Duodenal mucosa (tissue), 2 donors: Measurements from ENCODE around the gene CEP350.

Experiments
- H3K27ac ChIP-seq: one replicate; pipeline ENCODE4 v1.7.0; 2013; ENCODE audit warnings: low read depth, low read length
- H3K27me3 ChIP-seq, 2 donors: one replicate each; pipeline ENCODE4 v1.7.0; 2013; ENCODE audit warnings: low read length in 2 of 2, control low read depth in 1 of 2; ENCODE audit not compliant: insufficient read depth in 2 of 2, control insufficient read depth in 1 of 2
- H3K36me3 ChIP-seq, 2 donors: one replicate each; pipeline ENCODE4 v1.7.0; 2013; ENCODE audit warnings: low read length in 2 of 2, control low read depth in 1 of 2; ENCODE audit not compliant: insufficient read depth in 2 of 2, control insufficient read depth in 1 of 2
- H3K4me1 ChIP-seq, 2 donors: one replicate each; pipeline ENCODE4 v1.7.0; 2013; ENCODE audit warnings: low read length in 2 of 2, control low read depth in 1 of 2; ENCODE audit not compliant: insufficient read depth in 2 of 2, control insufficient read depth in 1 of 2
- H3K4me3 ChIP-seq, 2 donors: one replicate each; pipeline ENCODE4 v1.7.0; 2013; ENCODE audit warnings: low read length in 2 of 2, low read depth in 1 of 2
- H3K9ac ChIP-seq, 2 donors: one replicate each; pipeline ENCODE4 v1.7.0; 2013; ENCODE audit warnings: low read length in 2 of 2, low read depth in 1 of 2
- H3K9me3 ChIP-seq, 2 donors: one replicate each; pipeline ENCODE4 v1.7.0; 2013; ENCODE audit warnings: low read length in 2 of 2, control low read depth in 1 of 2; ENCODE audit not compliant: control insufficient read depth in 1 of 2

Gene CEP350

GRCh38 chr1:180026556-180026955 is 71.9 kb downstream of the CEP350 start:
- peaks cover 18 to 54% of the 10 kb centered on the region in 2 donors for H3K36me3 ChIP-seq
- no peak overlapping the region for H3K27ac ChIP-seq
- H3K27me3 ChIP-seq = no peaks in the 10 kb centered on the region

GRCh38 chr1:180027949-180028445 is 73.4 kb downstream of the CEP350 start:
- H3K36me3 ChIP-seq = peaks cover 12 to 49% of the 10 kb centered on the region in 2 donors
- no peak overlapping the region for H3K4me3 ChIP-seq
- no peak overlapping the region for H3K9ac ChIP-seq
- H3K4me1 ChIP-seq = no peaks in the 10 kb centered on the region
- no peaks in the 10 kb centered on the region for H3K9me3 ChIP-seq
- H3K27me3 ChIP-seq = no peaks in the 10 kb centered on the region
- H3K27ac ChIP-seq = no peak overlapping the region

More at GRCh38 chr1:180026556-180026955, 71.9 kb downstream of the CEP350 start:
- H3K4me3 ChIP-seq = no peak overlapping the region
- H3K4me1 ChIP-seq = no peaks in the 10 kb centered on the region
- no peak overlapping the region for H3K9ac ChIP-seq
- H3K9me3 ChIP-seq = no peaks in the 10 kb centered on the region

GRCh38 chr1:180028864-180029263 is 74.3 kb downstream of the CEP350 start:
- H3K27ac ChIP-seq = no peak overlapping the region
- H3K9ac ChIP-seq = no peak overlapping the region
- H3K4me1 ChIP-seq = no peaks in the 10 kb centered on the region
- H3K4me3 ChIP-seq = no peak overlapping the region
- H3K36me3 ChIP-seq = peaks cover 12 to 52% of the 10 kb centered on the region in 2 donors
- no peaks in the 10 kb centered on the region for H3K9me3 ChIP-seq
- H3K27me3 ChIP-seq = no peaks in the 10 kb centered on the region

GRCh38 chr1:180029524-180030135 is 75.0 kb downstream of the CEP350 start:
- Histone ChIP-seq H3K36me3 (peaks cover 17 to 54% of the 10 kb centered on the region in 2 donors), H3K9ac (no peak overlapping the region), H3K9me3 (no peaks in the 10 kb centered on the region), H3K4me3 (no peak overlapping the region), H3K27me3 (no peaks in the 10 kb centered on the region), H3K27ac (no peak overlapping the region), H3K4me1 (no peaks in the 10 kb centered on the region)

- H3K9me3 ChIP-seq = no peaks in the 10 kb centered on the region
- no peak overlapping the region for H3K27ac ChIP-seq
- no peaks in the 10 kb centered on the region for H3K4me1 ChIP-seq
- H3K27me3 ChIP-seq = no peaks in the 10 kb centered on the region
- peaks cover 13 to 57% of the 10 kb centered on the region in 2 donors for H3K36me3 ChIP-seq
- H3K9ac ChIP-seq = no peak overlapping the region
- H3K4me3 ChIP-seq = no peak overlapping the region
Observed at GRCh38 chr1:180031664-180032063, 77.1 kb downstream of the CEP350 start.

- H3K27ac ChIP-seq = no peak overlapping the region
- no peaks in the 10 kb centered on the region for H3K4me1 ChIP-seq
- no peaks in the 10 kb centered on the region for H3K27me3 ChIP-seq
- H3K9ac ChIP-seq = no peak overlapping the region
- no peak overlapping the region for H3K4me3 ChIP-seq
- no peaks in the 10 kb centered on the region for H3K9me3 ChIP-seq
- H3K36me3 ChIP-seq = peaks cover 10 to 51% of the 10 kb centered on the region in 2 donors
Observed at GRCh38 chr1:180033390-180033789, 78.8 kb downstream of the CEP350 start.

- no peaks in the 10 kb centered on the region for H3K4me1 ChIP-seq
- no peak overlapping the region for H3K27ac ChIP-seq
- peaks cover 22 to 62% of the 10 kb centered on the region in 2 donors for H3K36me3 ChIP-seq
- H3K9ac ChIP-seq = no peak overlapping the region
- no peaks in the 10 kb centered on the region for H3K9me3 ChIP-seq
- H3K27me3 ChIP-seq = no peaks in the 10 kb centered on the region
- no peak overlapping the region for H3K4me3 ChIP-seq
Observed at GRCh38 chr1:180040034-180040433, 85.4 kb downstream of the CEP350 start.

- H3K9ac ChIP-seq = no peak overlapping the region
- H3K27ac ChIP-seq = no peak overlapping the region
- peaks cover 31 to 63% of the 10 kb centered on the region in 2 donors for H3K36me3 ChIP-seq
- no peaks in the 10 kb centered on the region for H3K27me3 ChIP-seq
- no peaks in the 10 kb centered on the region for H3K9me3 ChIP-seq
- no peak overlapping the region for H3K4me3 ChIP-seq
- no peaks in the 10 kb centered on the region for H3K4me1 ChIP-seq
Observed at GRCh38 chr1:180041582-180041981, 87.0 kb downstream of the CEP350 start.

- Histone ChIP-seq H3K4me1 (no peaks in the 10 kb centered on the region), H3K9ac (no peak overlapping the region), H3K36me3 (peaks cover 34 to 63% of the 10 kb centered on the region in 2 donors), H3K9me3 (no peaks in the 10 kb centered on the region), H3K4me3 (no peak overlapping the region), H3K27me3 (no peaks in the 10 kb centered on the region), H3K27ac (no peak overlapping the region)
Observed at GRCh38 chr1:180042988-180043622, 88.5 kb downstream of the CEP350 start.

- Histone ChIP-seq H3K36me3 (peaks cover 37 to 63% of the 10 kb centered on the region in 2 donors), H3K4me3 (no peak overlapping the region), H3K27me3 (no peaks in the 10 kb centered on the region), H3K27ac (no peak overlapping the region), H3K9ac (no peak overlapping the region), H3K9me3 (no peaks in the 10 kb centered on the region), H3K4me1 (no peaks in the 10 kb centered on the region)
Observed at GRCh38 chr1:180043785-180044184, 89.2 kb downstream of the CEP350 start.
